GM12801 (cell line): ENCODE results near the gene RBM20.

ENCODE experiments used
- CTCF ChIP-seq: IDR thresholded peaks from one replicate; pipeline ENCODE4 v1.5.1; 2011; ENCODE audit warnings: control low read depth; ENCODE audit not compliant: insufficient read length; ENCODE audit errors: extremely low read depth

Gene RBM20

GRCh38 chr10:110837418-110838171, 193.5 kb downstream of the RBM20 start:
- TF ChIP-seq CTCF, result no peak

- no peak for TF ChIP-seq CTCF
Observed at GRCh38 chr10:110840225-110840922, 196.2 kb downstream of the RBM20 start.

- no peak for TF ChIP-seq CTCF
Observed at GRCh38 chr10:110840923-110841428, 196.8 kb downstream of the RBM20 start.

- no peak for TF ChIP-seq CTCF
Observed at GRCh38 chr10:110841767-110842267, 197.7 kb downstream of the RBM20 start.

- TF ChIP-seq CTCF, result no peak
Observed at GRCh38 chr10:110842326-110842904, 198.3 kb downstream of the RBM20 start.

- TF ChIP-seq CTCF, result no peak
Observed at GRCh38 chr10:110843031-110843430, 198.9 kb downstream of the RBM20 start.
